Activated T-cell treated with anti-CD3 and anti-CD28 coated beads, Interleukin-2, amount 50 U/mL, for 72 hours (primary cell): ENCODE measurements around the gene SPATA21. TPM values are rescaled to one million over a fixed set of nuclear protein-coding genes. Genes with fewer than 3 reads are reported as not detected.

ENCODE experiments used
- ATAC-seq, 2 donors: fragments of 150-1000 bp; cut with Tn5 transposase; replicated peaks in 1 of 2; 2 replicates each; pipeline ENCODE4 v1.10.0; 2021; ENCODE audit warnings: moderate library complexity in 2 of 2, mild to moderate bottlenecking in 1 of 2
- DNase-seq, 2 donors: peaks; one replicate each; pipeline ENCODE4 v3.0.0; 2021 to 2022; ENCODE audit warnings: mixed read lengths in 1 of 2
- H3K27ac Mint-ChIP-seq: one replicate; pipeline ENCODE4 v1.8.0; 2022; ENCODE audit warnings: mild to moderate bottlenecking, moderate library complexity, mixed read lengths
- H3K27me3 Mint-ChIP-seq: one replicate; pipeline ENCODE4 v1.8.0; 2022; ENCODE audit warnings: low read depth, mixed read lengths
- H3K36me3 Mint-ChIP-seq, 2 donors: one replicate each; pipeline ENCODE4 v1.8.0; 2022; ENCODE audit warnings: mixed read lengths in 2 of 2, mild to moderate bottlenecking in 1 of 2; ENCODE audit not compliant: insufficient read depth in 2 of 2
- H3K4me1 Mint-ChIP-seq: one replicate; pipeline ENCODE4 v1.8.0; 2022; ENCODE audit warnings: low read depth, mixed read lengths
- H3K4me3 Mint-ChIP-seq, 2 donors: one replicate each; pipeline ENCODE4 v1.8.0; 2022; ENCODE audit warnings: mild to moderate bottlenecking in 2 of 2, mixed read lengths in 2 of 2, moderate library complexity in 2 of 2
- H3K9me3 Mint-ChIP-seq, 2 donors: one replicate each; pipeline ENCODE4 v1.8.0; 2022; ENCODE audit warnings: mixed read lengths in 2 of 2
- total RNA-seq, 2 donors: library from RNA; stranded (reverse); gene quantifications; one replicate each; pipeline ENCODE4 v1.2.3, GENCODE V29; 2022

Gene SPATA21
- total RNA-seq, 2 donors from 2014 or later = not detected

DNA sequence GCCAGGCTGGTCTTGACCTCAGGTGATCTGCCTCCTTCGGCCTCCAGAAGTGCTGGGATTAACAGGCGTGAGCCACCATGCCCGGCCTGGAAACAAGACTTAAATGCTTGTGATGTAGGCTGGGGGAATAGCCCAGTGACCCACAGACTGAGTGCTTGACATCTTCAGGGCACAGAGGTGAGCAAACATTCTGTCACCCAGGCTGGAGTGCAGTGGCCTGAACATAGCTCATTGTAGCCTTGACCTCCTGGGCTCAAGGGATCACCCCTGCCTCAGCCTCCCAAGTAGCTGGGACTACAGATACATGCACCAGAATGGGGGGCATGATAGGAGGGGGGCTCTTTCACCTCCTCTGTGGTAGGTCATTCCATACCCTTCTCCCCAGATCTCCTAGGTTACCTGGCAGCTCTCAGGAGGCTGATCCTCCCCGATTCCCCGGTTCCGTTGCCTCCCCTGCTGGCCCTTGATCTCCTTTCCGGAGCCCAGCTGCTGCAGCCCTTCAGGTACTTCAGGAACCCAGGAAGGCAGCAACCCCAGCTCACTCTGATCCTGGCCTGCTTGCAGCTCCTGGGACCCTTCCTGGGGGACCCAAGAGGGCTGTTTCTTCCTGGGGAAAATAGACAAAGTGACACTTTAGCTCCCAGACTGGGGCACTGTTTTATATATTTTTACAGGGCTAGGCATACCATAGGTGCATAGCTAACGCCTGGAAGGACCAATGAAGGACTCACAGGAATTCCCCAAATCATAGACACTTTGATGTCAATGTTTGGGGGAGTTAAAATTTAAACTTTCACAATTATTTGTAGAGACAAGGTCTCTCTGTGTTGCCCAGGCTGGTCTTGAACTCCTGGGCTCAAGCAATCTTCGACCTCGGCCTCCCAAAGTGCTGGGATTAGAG, 11.8 kb downstream of the SPATA21 start:
- DNase-seq (no peak), ATAC-seq (no peak)
- no peaks in the 10 kb centered on the region for H3K27me3 Mint-ChIP-seq
- H3K9me3 Mint-ChIP-seq = no peaks in the 10 kb centered on the region
- H3K4me1 Mint-ChIP-seq = peaks cover 16% of the 10 kb centered on the region
- H3K4me3 Mint-ChIP-seq = no peak overlapping the region
- H3K36me3 Mint-ChIP-seq = no peaks in the 10 kb centered on the region
- H3K27ac Mint-ChIP-seq = no peak overlapping the region

DNA sequence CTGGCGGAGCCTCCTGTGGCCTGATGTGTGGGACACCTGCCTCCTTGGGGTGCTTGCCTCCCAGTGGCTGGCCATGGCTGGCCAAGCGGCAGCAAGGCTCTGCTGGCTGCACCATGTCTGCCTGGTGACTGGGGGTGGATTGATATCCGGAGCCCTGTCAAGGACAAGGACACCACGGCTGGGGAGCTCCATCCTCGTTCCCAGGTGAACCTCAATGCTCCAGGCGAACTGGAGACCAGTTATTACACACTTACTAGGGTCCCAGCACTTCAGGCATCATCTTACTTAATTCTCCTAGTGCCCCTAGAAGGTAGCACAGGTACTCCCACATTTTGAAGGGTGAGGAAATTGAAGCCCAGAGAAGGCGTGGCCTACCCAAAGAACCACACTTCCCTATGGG, 15.2 kb downstream of the SPATA21 start:
- Mint-ChIP-seq H3K4me1 (peaks cover 35% of the 10 kb centered on the region), H3K4me3 (no peak overlapping the region), H3K27me3 (no peaks in the 10 kb centered on the region), H3K36me3 (peaks cover 0 to 2% of the 10 kb centered on the region in 2 donors), H3K9me3 (peaks cover 0 to 2% of the 10 kb centered on the region in 2 donors), H3K27ac (no peak overlapping the region)
- ATAC-seq = no peak
- no peak for DNase-seq

DNA sequence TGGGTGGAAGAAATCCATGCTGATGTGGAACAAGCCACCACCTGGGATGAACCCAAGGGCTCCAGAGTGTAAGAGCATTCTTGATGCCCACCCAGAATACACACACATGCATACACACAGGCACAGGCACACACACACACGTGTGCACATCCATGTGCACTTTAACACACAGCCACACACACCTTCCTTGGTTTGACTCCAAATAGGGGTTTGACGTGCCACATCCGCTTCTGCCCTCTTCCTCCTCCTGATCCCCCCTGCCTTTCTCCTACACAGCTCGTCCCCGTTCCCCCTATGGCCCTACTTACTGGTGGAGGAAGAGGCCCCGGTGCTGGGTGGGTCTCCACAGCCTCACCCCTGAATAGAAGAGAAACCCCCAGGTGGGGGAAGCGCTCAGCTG, 16.0 kb downstream of the SPATA21 start:
- Mint-ChIP-seq H3K36me3 (peaks cover 0 to 2% of the 10 kb centered on the region in 2 donors), H3K4me3 (peak overlapping the region; percentile 50 to 70), H3K4me1 (peaks cover 35% of the 10 kb centered on the region), H3K27me3 (no peaks in the 10 kb centered on the region), H3K9me3 (peaks cover 0 to 2% of the 10 kb centered on the region in 2 donors), H3K27ac (no peak overlapping the region)
- ATAC-seq = peak; percentile 8 to 11
- DNase-seq = no peak

DNA sequence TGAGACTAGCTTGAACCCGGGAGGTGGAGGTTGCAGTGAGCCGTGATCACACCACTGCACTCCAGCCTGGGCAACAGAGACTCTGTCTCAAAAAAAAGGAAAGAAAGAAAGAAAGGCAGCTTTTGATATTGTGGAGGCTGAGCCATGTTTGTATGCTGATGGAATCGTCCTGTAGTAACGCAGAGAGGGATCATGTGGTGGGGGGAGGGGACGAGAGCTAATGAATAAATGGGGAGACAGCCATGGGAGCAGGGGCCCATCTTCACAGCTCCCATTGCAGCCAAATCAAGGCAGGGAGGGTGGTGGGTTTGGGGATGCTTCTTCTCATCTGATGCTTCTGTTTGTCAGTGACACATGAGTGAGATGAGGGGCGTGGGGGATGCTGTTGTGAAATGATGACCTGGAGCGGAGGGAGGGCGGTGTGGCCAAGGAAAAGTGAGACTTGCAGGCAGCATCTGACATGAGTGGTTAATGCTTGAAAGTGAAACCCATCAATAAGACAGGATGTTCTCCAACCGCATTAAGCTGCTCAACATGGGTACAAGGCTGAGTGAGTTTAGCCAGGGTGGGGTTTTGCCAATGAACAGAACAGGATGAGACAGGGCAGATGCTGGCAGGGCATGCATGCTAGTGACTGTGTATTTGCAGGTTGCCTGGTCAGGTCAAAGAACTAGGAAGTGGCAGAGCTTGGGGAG, 16.7 kb downstream of the SPATA21 start:
- Mint-ChIP-seq H3K4me1 (peaks cover 35% of the 10 kb centered on the region), H3K27ac (no peak overlapping the region), H3K36me3 (peaks cover 0 to 2% of the 10 kb centered on the region in 2 donors), H3K9me3 (peaks cover 0 to 2% of the 10 kb centered on the region in 2 donors), H3K27me3 (no peaks in the 10 kb centered on the region), H3K4me3 (peak overlapping the region; percentile 50 to 70)
- DNase-seq = peak; percentile 74 to 78
- peak; percentile 97 to 98 for ATAC-seq

DNA sequence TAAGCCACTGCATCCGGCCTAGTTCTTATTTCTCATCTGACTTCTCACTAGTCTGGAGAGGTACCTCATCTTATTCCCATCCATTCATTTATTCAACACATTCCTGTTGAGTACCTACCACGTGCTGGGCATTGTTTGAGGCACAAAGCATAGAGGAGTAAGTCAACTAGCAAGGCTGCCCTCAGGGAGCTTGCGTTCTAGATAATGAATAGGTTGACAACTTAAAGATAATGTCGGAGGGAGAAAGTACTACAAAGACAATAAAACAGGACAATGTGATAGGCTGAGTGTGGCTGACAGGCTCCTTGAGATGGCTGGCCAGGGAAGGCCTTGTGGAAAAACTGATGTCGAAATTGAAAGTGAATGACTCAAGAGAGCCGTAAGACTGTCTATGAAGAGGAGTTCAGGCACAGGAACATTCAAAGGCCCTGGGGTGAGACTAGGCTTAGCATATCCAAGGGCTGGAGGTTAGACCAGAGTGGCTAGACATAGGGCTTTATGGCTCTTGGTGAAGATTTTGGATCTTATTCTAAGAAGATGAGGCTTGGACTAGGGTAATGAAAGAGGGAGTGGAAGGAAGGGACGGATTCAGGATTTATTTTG, 18.3 kb downstream of the SPATA21 start:
- peak overlapping the region; percentile 21 to 29 for H3K4me3 Mint-ChIP-seq

DNA sequence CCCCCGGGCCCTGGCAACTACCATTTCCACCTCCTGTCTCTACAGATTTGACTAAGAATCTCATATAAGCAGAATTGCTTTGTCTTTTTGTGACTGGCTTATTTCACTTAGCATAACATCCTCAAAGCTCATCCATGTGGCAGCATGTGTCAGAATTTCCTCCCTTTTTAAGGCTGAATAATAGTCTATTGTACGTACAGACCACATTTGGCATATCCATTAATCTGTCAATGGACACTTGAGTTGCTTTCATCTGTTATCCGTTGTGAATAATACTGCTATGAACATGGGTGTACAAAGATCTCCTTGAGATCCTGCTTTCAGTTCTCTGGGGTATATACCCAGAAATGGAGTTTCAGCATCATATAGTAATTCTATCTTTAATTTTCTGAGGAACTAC, 24.0 kb downstream of the SPATA21 start:
- Mint-ChIP-seq H3K27ac (no peak overlapping the region), H3K4me1 (no peaks in the 10 kb centered on the region), H3K27me3 (peaks cover 6% of the 10 kb centered on the region), H3K36me3 (no peaks in the 10 kb centered on the region), H3K9me3 (no peaks in the 10 kb centered on the region), H3K4me3 (no peak overlapping the region)
- ATAC-seq (no peak), DNase-seq (no peak)

More for the DNA sequence above, 18.3 kb downstream of the SPATA21 start:
- Mint-ChIP-seq H3K36me3 (peaks cover 0 to 2% of the 10 kb centered on the region in 2 donors), H3K9me3 (peaks cover 0 to 2% of the 10 kb centered on the region in 2 donors), H3K4me1 (peaks cover 35% of the 10 kb centered on the region), H3K27ac (peak overlapping the region; percentile 7), H3K27me3 (no peaks in the 10 kb centered on the region)
- DNase-seq (no peak), ATAC-seq (no peak)

DNA sequence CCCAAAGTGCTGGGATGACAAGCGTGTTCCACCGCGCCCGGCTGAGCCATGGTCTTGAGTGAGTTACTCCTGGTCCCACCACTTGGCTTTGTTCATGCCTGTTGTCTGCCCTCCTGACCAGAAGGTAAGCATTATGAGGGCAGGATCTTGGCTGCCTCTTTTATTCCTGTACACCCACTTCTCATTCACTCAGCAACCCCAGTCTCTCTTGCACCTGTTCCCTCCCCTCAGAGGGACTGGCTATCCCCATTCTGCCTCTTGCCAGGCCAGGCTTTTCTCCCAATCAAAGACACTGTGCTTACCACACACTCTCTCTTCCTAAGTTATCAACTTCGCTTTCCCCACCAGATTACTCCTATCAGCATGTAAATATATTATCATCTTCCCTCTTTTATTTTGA, 26.4 kb downstream of the SPATA21 start:
- peak overlapping the region; percentile 3 for H3K27ac Mint-ChIP-seq

DNA sequence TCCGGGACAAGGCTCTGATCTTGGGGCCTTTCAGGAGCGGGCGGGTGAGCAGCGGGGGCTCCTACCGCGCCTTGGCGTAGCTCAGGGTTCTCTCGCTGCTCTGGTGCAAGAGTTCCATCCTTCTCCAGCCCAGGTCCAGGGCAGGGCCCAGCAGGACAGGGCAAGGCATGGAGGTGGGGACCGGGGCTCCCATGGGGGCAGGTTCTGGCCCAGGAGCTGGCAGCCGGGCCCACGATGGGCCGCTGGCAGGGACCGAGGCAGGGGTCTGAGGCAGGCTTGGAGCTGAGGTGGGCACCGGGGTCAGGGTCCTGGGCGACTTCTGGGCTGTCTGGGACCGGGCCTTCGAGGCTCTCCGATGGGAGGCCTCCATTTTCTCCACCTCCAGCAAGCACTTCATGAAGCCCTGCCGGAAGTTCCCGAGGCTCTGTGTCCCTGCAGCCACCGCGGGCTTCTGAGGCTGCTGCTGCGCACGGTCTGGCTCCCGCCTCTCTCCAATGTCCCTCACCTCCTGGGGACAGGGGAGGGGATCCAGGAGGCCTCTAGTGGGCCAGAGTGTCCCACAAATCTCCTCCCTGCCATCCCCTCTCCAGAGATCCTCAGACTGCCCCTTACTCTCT, 27.6 kb downstream of the SPATA21 start:
- H3K9me3 Mint-ChIP-seq = no peaks in the 10 kb centered on the region
- H3K36me3 Mint-ChIP-seq = no peaks in the 10 kb centered on the region
- H3K4me3 Mint-ChIP-seq = no peak overlapping the region
- H3K4me1 Mint-ChIP-seq = no peaks in the 10 kb centered on the region
- ATAC-seq = peak; percentile 13 to 18
- H3K27ac Mint-ChIP-seq = no peak overlapping the region
- no peak for DNase-seq
- H3K27me3 Mint-ChIP-seq = peaks cover 6% of the 10 kb centered on the region

More for the DNA sequence above, 26.4 kb downstream of the SPATA21 start:
- Mint-ChIP-seq H3K4me1 (no peaks in the 10 kb centered on the region), H3K4me3 (no peak overlapping the region), H3K9me3 (no peaks in the 10 kb centered on the region), H3K36me3 (no peaks in the 10 kb centered on the region), H3K27me3 (peaks cover 6% of the 10 kb centered on the region)
- DNase-seq (no peak), ATAC-seq (no peak)

DNA sequence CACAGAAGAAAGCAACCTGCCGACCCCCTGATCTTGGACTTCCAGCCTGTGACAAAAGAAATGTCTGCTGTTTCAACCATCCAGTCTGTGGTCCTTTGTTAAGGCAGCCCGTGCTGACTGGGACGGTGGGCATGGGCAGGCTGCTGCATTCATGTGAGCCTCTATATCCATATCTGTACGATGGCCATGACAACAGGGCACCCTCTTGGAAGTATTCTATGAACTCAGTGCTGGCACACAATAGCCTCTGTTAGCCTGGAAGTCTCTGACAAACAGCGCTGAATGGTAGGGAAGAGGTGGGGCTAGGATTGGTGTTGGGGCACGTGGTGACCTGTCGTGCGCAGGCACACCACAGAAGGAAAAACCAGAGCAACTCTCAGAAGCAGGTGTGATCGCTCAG, 30.4 kb downstream of the SPATA21 start:
- H3K36me3 Mint-ChIP-seq = no peaks in the 10 kb centered on the region
- H3K27ac Mint-ChIP-seq = no peak overlapping the region
- ATAC-seq = no peak
- H3K9me3 Mint-ChIP-seq = no peaks in the 10 kb centered on the region
- no peak for DNase-seq
- H3K4me1 Mint-ChIP-seq = no peaks in the 10 kb centered on the region
- H3K27me3 Mint-ChIP-seq = peaks cover 2% of the 10 kb centered on the region
- no peak overlapping the region for H3K4me3 Mint-ChIP-seq

DNA sequence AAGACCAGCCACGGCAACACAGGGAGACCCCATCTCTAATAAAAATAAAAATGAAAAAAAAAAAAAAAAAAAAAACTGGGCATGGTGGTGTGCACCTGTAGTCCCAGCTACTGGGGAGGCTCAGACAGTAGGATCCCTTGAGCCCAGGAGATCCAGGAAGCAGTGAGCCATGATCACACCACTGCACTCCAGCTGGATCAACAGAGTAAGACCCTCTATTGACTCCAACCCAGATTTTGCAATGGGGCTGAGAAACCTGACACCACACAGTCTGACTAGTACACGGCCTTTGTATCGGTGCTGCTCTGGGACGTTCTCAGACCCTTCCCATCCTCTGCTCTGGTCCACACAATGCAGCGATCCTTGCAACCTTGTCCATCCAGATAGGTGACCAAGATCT, 31.8 kb downstream of the SPATA21 start:
- DNase-seq (no peak), ATAC-seq (no peak)
- Mint-ChIP-seq H3K9me3 (no peaks in the 10 kb centered on the region), H3K4me1 (no peaks in the 10 kb centered on the region), H3K4me3 (no peak overlapping the region), H3K27ac (no peak overlapping the region), H3K27me3 (no peaks in the 10 kb centered on the region), H3K36me3 (no peaks in the 10 kb centered on the region)

DNA sequence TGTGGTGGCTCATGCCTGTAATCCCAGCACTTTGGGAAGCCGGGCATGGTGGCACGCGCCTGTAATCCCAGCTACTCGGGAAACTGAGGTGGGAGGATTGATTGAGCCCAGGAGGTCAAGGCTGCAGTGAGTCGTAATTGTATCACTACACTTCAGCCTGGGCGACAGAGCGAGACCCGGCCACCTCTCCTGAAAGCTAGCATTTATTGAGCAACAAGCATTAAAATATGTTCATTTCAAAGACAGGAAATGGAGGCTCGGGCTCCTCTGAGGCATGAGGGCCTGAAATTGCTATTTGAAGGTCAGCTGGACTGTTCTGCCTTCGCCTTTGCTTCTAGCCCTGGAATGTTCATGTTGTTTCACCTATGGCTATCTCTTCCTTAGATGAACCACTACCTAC, 34.5 kb downstream of the SPATA21 start:
- ATAC-seq = no peak
- H3K9me3 Mint-ChIP-seq = no peaks in the 10 kb centered on the region
- H3K27me3 Mint-ChIP-seq = no peaks in the 10 kb centered on the region
- DNase-seq = no peak
- no peaks in the 10 kb centered on the region for H3K4me1 Mint-ChIP-seq
- peaks cover 0 to 1% of the 10 kb centered on the region in 2 donors for H3K36me3 Mint-ChIP-seq
- no peak overlapping the region for H3K27ac Mint-ChIP-seq
- H3K4me3 Mint-ChIP-seq = no peak overlapping the region

DNA sequence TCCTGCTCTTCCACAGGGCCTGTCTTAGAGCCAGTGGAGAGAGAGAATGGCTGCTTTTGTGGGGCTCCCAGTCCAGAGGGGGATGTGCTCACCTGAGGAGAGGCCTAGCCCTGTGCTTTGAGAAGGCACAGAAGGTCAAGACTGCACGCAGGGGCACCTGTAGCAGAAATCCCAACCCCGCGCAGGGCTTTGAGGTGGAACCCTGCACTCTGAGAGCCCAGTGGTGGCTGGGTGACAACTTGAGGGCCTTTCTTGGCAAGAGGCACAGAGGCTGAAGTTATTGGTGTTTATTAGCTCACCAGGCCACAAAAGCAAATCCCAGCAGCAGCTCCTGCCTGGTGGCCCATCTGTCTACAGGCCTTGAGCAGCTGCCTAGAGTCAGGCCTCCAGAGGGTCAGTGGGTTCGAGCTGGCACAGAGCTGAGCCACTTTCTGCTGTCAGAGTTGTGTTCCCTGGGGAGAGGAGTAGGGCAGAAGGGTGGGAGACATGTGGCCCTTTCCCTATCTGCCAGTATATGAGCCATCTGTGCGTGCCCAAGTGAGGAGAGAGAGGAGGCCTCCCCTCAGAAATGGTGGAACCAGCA, 38.8 kb downstream of the SPATA21 start:
- no peak overlapping the region for H3K4me3 Mint-ChIP-seq
- peaks cover 1 to 5% of the 10 kb centered on the region in 2 donors for H3K36me3 Mint-ChIP-seq
- no peaks in the 10 kb centered on the region for H3K27me3 Mint-ChIP-seq
- peak overlapping the region; percentile 24 for H3K27ac Mint-ChIP-seq
- DNase-seq (no peak), ATAC-seq (no peak)
- H3K9me3 Mint-ChIP-seq = no peaks in the 10 kb centered on the region
- H3K4me1 Mint-ChIP-seq = peaks cover 14% of the 10 kb centered on the region
